Measurements from ENCODE around the gene RBFA. TPM values are rescaled to one million over a fixed set of nuclear protein-coding genes. Genes with fewer than 3 reads are reported as not detected.
"Not testable (repeated sequence)": the region's sequence is repeated elsewhere in the genome, so short reads cannot be mapped to it uniquely, and the experiment has no call there.

RBFA gene
- total and polyA plus RNA-seq, 12 donors: 12.4 to 30.6 (median 19.3) TPM

DNA sequence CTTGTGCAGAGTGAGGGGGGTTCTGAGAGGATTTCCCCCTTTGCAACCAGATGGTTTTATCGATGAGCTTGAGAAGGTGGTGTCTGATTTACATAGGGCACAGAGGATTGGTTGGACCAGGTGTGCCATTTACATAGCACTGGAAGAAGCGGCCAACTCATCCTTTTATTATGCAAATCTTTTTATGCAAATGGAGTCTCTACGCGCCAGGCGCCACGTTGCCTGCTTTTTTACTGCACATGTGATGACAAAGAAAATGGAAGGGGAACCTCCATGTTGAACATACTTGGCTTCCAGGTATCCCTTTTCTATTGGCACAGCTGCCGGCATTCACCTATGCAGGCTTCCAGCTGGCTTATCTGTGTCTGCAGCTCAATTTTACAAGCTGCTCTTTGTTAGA, 27.5 kb upstream of the RBFA start:
- intact Hi-C loops (cut with DNase I): no loop called here

GRCh38 chr18:80009661-80010550, 24.3 kb upstream of the RBFA start:
- Histone ChIP-seq H3K27ac (peak overlapping the region in 7 of 10 donors; percentile 18 to 79 (median 66)), H3K9me3 (peaks cover 0 to 59% (median 14%) of the 10 kb centered on the region in 11 donors), H3K36me3 (no peaks in the 10 kb centered on the region), H3K4me1 (peaks cover 0 to 10% (median 5%) of the 10 kb centered on the region in 9 donors), H3K4me3 (no peak overlapping the region), H3K27me3 (no peaks in the 10 kb centered on the region)
- peak; percentile 92 to 99 (median 98) for ATAC-seq
- peak; percentile 66 to 85 for DNase-seq
- WGBS, 2 donors: 69 to 76% methylated on average over 16 of the region's 16 CpGs
- intact Hi-C loops (cut with DNase I): no loop called here
- TF ChIP-seq, protein P1, sequence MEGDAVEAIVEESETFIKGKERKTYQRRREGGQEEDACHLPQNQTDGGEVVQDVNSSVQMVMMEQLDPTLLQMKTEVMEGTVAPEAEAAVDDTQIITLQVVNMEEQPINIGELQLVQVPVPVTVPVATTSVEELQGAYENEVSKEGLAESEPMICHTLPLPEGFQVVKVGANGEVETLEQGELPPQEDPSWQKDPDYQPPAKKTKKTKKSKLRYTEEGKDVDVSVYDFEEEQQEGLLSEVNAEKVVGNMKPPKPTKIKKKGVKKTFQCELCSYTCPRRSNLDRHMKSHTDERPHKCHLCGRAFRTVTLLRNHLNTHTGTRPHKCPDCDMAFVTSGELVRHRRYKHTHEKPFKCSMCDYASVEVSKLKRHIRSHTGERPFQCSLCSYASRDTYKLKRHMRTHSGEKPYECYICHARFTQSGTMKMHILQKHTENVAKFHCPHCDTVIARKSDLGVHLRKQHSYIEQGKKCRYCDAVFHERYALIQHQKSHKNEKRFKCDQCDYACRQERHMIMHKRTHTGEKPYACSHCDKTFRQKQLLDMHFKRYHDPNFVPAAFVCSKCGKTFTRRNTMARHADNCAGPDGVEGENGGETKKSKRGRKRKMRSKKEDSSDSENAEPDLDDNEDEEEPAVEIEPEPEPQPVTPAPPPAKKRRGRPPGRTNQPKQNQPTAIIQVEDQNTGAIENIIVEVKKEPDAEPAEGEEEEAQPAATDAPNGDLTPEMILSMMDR (IDR thresholded peaks at IDR 0.05): no peak

More for the DNA sequence above, 27.5 kb upstream of the RBFA start:
- no peak for ATAC-seq
- WGBS, 2 donors: 83 to 86% methylated on average over 7 of the region's 7 CpGs
- TF ChIP-seq, protein P1 (IDR thresholded peaks at IDR 0.05): no peak
- H3K27me3 ChIP-seq: no peaks in the 10 kb centered on the region
- H3K36me3 ChIP-seq: no peaks in the 10 kb centered on the region
- peaks cover 0 to 36% (median 4%) of the 10 kb centered on the region in 11 donors for H3K9me3 ChIP-seq
- H3K27ac ChIP-seq: no peak overlapping the region
- H3K4me3 ChIP-seq: no peak overlapping the region
- no peak for DNase-seq
- H3K4me1 ChIP-seq: peaks cover 0 to 10% (median 5%) of the 10 kb centered on the region in 9 donors

GRCh38 chr18:80010551-80010906, 23.7 kb upstream of the RBFA start:
- peak overlapping the region in 7 of 10 donors; percentile 18 to 79 (median 66) for H3K27ac ChIP-seq
- no peaks in the 10 kb centered on the region for H3K36me3 ChIP-seq
- TF ChIP-seq, protein P1 (IDR thresholded peaks at IDR 0.05): no peak
- peaks cover 0 to 63% (median 15%) of the 10 kb centered on the region in 11 donors for H3K9me3 ChIP-seq
- H3K27me3 ChIP-seq: no peaks in the 10 kb centered on the region
- WGBS, 2 donors: 60 to 69% methylated on average over 5 of the region's 5 CpGs
- peaks cover 0 to 10% (median 5%) of the 10 kb centered on the region in 9 donors for H3K4me1 ChIP-seq
- DNase-seq: no peak
- peak; percentile 30 to 71 (median 45) for ATAC-seq
- H3K4me3 ChIP-seq: no peak overlapping the region
- intact Hi-C loops (cut with DNase I): no loop called here

DNA sequence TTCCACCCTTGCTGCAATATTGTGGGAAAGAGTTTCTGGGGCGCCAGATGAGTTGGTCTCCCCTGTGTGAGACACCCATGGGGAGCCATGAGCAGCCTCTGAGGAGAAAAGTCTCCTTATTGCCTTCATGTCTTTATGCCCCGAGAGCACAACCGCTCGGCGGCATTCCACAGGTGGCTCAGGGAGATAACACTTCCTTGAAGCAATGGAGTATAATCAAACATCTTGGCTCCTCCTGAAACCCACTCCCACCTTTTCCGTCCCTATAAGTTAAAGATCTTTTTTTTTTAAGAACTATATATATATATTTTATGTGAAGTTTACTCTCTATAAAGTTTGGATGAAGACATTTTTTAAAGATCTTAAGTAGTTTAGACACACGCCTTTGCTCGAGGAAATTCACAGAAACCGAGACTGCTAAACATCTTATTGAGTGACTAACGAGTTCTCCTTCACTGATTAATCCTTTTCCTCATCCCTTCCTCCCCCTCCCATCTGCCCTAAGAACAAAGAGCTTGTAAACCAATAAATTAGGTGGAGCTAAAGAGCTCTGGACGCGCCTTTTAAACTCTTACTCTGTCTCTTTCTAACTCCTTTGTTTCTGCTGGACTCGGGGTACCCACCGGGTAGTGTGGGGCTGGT, 22.6 kb upstream of the RBFA start:
- Histone ChIP-seq H3K9me3 (peaks cover 0 to 63% (median 15%) of the 10 kb centered on the region in 11 donors), H3K4me1 (peaks cover 0 to 10% (median 5%) of the 10 kb centered on the region in 9 donors)
- intact Hi-C loops (cut with DNase I); H3K36me3 ChIP-seq; H3K4me3 ChIP-seq; ATAC-seq; DNase-seq; H3K27me3 ChIP-seq; H3K27ac ChIP-seq: not testable (repeated sequence)
- 94 to 96% methylated on average over 14 of the region's 14 CpGs for WGBS, 2 donors

Measured in heart right ventricle (tissue), 16 donors.